Spleen (tissue), 11 donors: ENCODE results near the gene CHRDL2. TPM values are rescaled to one million over a fixed set of nuclear protein-coding genes. Genes with fewer than 3 reads are reported as not detected.

Source experiments
- DNase-seq: peaks from one replicate; pipeline ENCODE4 v3.0.0-alpha.2; 2020
- H3K27ac ChIP-seq, 8 donors: fragments of 200-600 bp; sonication (generic) in 7 of 8; 1 replicate in 4 of 8; 2 replicates in 4 of 8; pipeline versions ENCODE4 v1.5.0 to v1.8.0; 2016 to 2021; ENCODE audit warnings: inconsistent platforms in 4 of 8, mild to moderate bottlenecking in 4 of 8, moderate library complexity in 1 of 8
- H3K27me3 ChIP-seq, 7 donors: fragments of 200-600 bp; sonication (generic) in 6 of 7; replicated peaks in 1 of 7; 1 replicate in 4 of 7; 2 replicates in 3 of 7; pipeline versions ENCODE4 v1.5.0 to v1.8.0; 2016 to 2021; ENCODE audit warnings: inconsistent platforms in 3 of 7, mild to moderate bottlenecking in 1 of 7
- H3K36me3 ChIP-seq, 6 donors: fragments of 200-600 bp; sonication (generic) in 5 of 6; 1 replicate in 4 of 6; 2 replicates in 2 of 6; pipeline versions ENCODE4 v1.5.0 to v1.8.0; 2016 to 2021; ENCODE audit warnings: inconsistent platforms in 2 of 6
- H3K4me1 ChIP-seq, 6 donors: fragments of 200-600 bp; sonication (generic) in 5 of 6; 1 replicate in 3 of 6; 2 replicates in 3 of 6; pipeline versions ENCODE4 v1.5.0 to v1.8.0; 2016 to 2021; ENCODE audit warnings: inconsistent platforms in 3 of 6
- H3K4me3 ChIP-seq, 8 donors: fragments of 200-600 bp; sonication (generic) in 7 of 8; 1 replicate in 4 of 8; 2 replicates in 4 of 8; pipeline versions ENCODE4 v1.5.0 to v1.8.0; 2016 to 2021; ENCODE audit warnings: inconsistent platforms in 4 of 8, mild to moderate bottlenecking in 4 of 8, moderate library complexity in 2 of 8
- H3K9me3 ChIP-seq, 8 donors: fragments of 200-600 bp; sonication (generic) in 7 of 8; 1 replicate in 4 of 8; 2 replicates in 4 of 8; pipeline versions ENCODE4 v1.5.0 to v1.8.0; 2016 to 2021; ENCODE audit warnings: inconsistent platforms in 4 of 8
- POLR2A ChIP-seq, 3 donors: fragments of 450-650 bp; IDR thresholded peaks; one replicate each; pipeline ENCODE4 v1.5.1; 2017; ENCODE audit warnings: antibody characterized with exemption in 3 of 3, mild to moderate bottlenecking in 1 of 3
- POLR2AphosphoS5 ChIP-seq, 3 donors: sonication (generic); formaldehyde crosslinking; IDR thresholded peaks; one replicate each; pipeline ENCODE4 v1.5.1; 2017; ENCODE audit warnings: antibody characterized with exemption in 3 of 3
- WGBS, 5 donors: extraction: QIAGEN DNeasy Blood & Tissue Kit in 3 of 5; methylation state at CpG; one replicate each; pipeline versions ENCODE4 v1.1.5 to v1.1.7; 2013 to 2018; 5-methylcytosine and 5-hydroxymethylcytosine counted together
- intact Hi-C: fragments of 100-400 bp; cut with DNase I; formaldehyde crosslinking; loops from one replicate; pipeline ENCODE4 v1.15.0; 2023; ENCODE audit warnings: low total_unique reads
- polyA plus RNA-seq, 3 donors: library from polyadenylated mRNA; stranded (reverse); fragments of 200-250 nt; gene quantifications; one replicate each; pipeline ENCODE4 v1.2.1, GENCODE V29; 2013
- total RNA-seq, 7 donors: library from RNA; depleted of rRNA in 3 of 7; stranded (reverse); fragments of >200 nt in 3 of 7; fragmentation: NEBNext Ultra II Directional in 4 of 7; extraction: Animal tissue kit (Norgen Biotek cat#: 25700) in 4 of 7; gene quantifications; one replicate each; pipeline versions ENCODE4 v1.1.0 to v1.2.1, GENCODE V29; 2016 to 2021
- TF ChIP-seq, protein P1 (sequence below), 11 experiments: fragments of 200-600 bp in 7 of 11; fragments of 450-650 bp in 4 of 11; sonication (generic) in 4 of 11; IDR thresholded peaks in 8 of 11; conservative IDR thresholded peaks in 3 of 11; 1 replicate in 7 of 11; 2 replicates in 4 of 11; pipeline versions ENCODE4 v1.4.0 to v1.8.0; 2016 to 2021; ENCODE audit warnings: antibody characterized with exemption in 11 of 11, inconsistent platforms in 4 of 11, mild to moderate bottlenecking in 1 of 11
- donor health status: healthy with polysubstance abuse.
- donor health status: DM: no; HTN: no; CAD: no; lungs with moderate emphysema.
- donor health status: DM: no; HTN: no; CAD: no.
- donor health status: Bipolar disorder and iron deficiency.
- donor health status: healthy.
- donor health status: DM: no; HTN: no; CAD: no.
- donor health status: DM: yes; HTN: yes; CAD: no.

CHRDL2 gene
- total and polyA plus RNA-seq, 10 donors = 0.24 to 2.2 (median 1.5) TPM; not detected in 5

DNA sequence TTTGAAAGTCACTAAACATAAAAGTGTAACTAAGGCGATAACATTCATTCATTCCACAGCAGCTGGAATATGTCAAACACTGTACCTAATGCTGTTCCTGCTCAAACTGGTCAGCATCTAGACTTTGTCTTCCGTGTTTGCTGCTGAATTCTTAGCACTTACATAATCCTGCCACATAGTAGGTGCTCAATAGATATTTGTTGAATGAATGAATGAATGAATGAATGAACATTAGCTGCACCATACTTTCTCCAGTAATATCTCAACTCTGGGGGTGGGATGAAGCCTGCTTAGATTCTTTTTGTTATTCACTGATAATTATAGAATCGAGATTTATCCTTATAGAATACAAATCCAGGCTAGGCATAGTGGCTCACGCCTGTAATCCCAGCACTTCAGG, 10.8 kb upstream of the CHRDL2 start:
- Histone ChIP-seq H3K4me3 (no peak overlapping the region), H3K9me3 (no peaks in the 10 kb centered on the region)
- intact Hi-C loops = no loop called here

DNA sequence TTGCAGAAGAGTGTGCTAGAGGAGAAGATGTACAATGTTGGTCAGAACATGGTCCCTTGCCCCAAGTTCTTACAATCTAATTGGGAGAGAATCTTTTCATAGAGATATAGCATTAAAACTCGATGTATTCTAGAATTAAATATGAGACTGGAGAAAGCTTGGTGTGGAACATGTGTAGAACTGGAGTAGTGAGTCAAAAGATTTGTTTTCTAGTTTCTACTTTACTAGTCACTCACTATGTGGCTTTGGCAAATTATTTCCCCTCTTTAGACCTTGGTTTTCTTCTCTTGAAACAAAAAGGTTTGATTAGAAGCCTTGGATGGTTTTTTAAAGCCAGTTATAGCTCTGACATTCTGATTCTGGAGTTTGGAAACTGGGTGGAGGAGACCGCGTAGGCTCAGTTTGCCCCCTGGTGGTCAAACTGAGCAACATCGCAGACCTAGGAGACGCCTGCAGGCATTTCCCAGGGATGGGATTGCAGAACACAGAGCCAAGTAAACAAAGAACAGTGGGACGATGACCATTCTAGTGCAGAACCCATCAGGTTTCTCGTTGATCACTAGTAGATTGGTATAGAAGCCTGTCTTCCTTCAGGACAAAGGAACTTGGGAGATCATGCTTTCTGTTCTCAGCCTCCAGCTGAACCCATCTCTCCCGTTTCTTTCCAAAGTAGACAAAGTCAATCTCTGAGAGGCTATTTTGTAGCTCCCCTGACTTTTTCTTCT, 8.5 kb upstream of the CHRDL2 start:
- Histone ChIP-seq H3K27ac (no peak overlapping the region), H3K27me3 (peaks cover 0 to 25% (median 0%) of the 10 kb centered on the region in 7 donors), H3K4me3 (no peak overlapping the region), H3K36me3 (no peaks in the 10 kb centered on the region), H3K4me1 (peaks cover 0 to 7% (median 2%) of the 10 kb centered on the region in 6 donors), H3K9me3 (no peaks in the 10 kb centered on the region)
- intact Hi-C loops = no loop called here
- 19 to 26% (median 23%) methylated on average over 8 of the region's 8 CpGs for WGBS, 5 donors
- DNase-seq = no peak
- TF ChIP-seq, protein P1, sequence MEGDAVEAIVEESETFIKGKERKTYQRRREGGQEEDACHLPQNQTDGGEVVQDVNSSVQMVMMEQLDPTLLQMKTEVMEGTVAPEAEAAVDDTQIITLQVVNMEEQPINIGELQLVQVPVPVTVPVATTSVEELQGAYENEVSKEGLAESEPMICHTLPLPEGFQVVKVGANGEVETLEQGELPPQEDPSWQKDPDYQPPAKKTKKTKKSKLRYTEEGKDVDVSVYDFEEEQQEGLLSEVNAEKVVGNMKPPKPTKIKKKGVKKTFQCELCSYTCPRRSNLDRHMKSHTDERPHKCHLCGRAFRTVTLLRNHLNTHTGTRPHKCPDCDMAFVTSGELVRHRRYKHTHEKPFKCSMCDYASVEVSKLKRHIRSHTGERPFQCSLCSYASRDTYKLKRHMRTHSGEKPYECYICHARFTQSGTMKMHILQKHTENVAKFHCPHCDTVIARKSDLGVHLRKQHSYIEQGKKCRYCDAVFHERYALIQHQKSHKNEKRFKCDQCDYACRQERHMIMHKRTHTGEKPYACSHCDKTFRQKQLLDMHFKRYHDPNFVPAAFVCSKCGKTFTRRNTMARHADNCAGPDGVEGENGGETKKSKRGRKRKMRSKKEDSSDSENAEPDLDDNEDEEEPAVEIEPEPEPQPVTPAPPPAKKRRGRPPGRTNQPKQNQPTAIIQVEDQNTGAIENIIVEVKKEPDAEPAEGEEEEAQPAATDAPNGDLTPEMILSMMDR (IDR thresholded peaks at IDR 0.05 in 8 of 11, conservative IDR thresholded peaks at IDR 0.05 in 3 of 11) = peak; percentile 56 to 94 (median 89)
- TF ChIP-seq POLR2AphosphoS5 (IDR thresholded peaks at IDR 0.05) (peak in 1 of 3 donors; percentile 22), POLR2A (IDR thresholded peaks at IDR 0.05) (no peak)

More for the DNA sequence above, 10.8 kb upstream of the CHRDL2 start:
- 87 to 95% (median 90%) methylated on average over 4 of the region's 4 CpGs for WGBS, 5 donors
- TF ChIP-seq POLR2A (IDR thresholded peaks at IDR 0.05) = no peak
- TF ChIP-seq POLR2AphosphoS5 (IDR thresholded peaks at IDR 0.05) = no peak
- TF ChIP-seq, protein P1 (IDR thresholded peaks at IDR 0.05 in 8 of 11, conservative IDR thresholded peaks at IDR 0.05 in 3 of 11) = no peak
- no peak for DNase-seq
- no peak overlapping the region for H3K27ac ChIP-seq
- H3K27me3 ChIP-seq = peaks cover 0 to 13% (median 0%) of the 10 kb centered on the region in 7 donors
- H3K4me1 ChIP-seq = peaks cover 0 to 7% (median 2%) of the 10 kb centered on the region in 6 donors
- no peaks in the 10 kb centered on the region for H3K36me3 ChIP-seq

DNA sequence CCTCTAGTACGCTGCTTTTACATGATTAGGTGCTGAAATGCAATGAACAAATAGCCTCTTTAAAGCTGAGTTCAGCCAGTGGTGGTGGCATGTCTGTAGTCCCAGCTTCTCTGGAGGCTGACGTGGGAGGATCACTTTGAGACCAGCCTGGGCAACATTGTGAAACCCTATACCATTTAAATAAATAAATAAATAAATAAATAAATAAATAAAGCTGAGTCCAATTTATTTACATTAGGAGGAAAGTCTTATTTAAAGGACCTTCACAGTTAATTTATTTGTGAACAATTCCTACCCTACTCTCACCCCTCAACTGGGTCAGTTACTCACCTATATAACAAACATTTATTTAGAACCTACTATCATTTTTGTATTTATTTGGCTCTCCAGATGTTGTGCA, 4.8 kb upstream of the CHRDL2 start:
- intact Hi-C loops = no loop called here
- Histone ChIP-seq H3K4me1 (peaks cover 0 to 16% (median 10%) of the 10 kb centered on the region in 6 donors), H3K9me3 (no peaks in the 10 kb centered on the region), H3K4me3 (no peak overlapping the region), H3K27me3 (peaks cover 3 to 58% (median 23%) of the 10 kb centered on the region in 7 donors), H3K27ac (no peak overlapping the region), H3K36me3 (no peaks in the 10 kb centered on the region)
- 85 to 94% (median 87%) methylated on average over 2 of the region's 2 CpGs for WGBS, 5 donors
- TF ChIP-seq POLR2AphosphoS5 (IDR thresholded peaks at IDR 0.05) = no peak
- TF ChIP-seq, protein P1 (IDR thresholded peaks at IDR 0.05 in 8 of 11, conservative IDR thresholded peaks at IDR 0.05 in 3 of 11) = no peak
- no peak for TF ChIP-seq POLR2A (IDR thresholded peaks at IDR 0.05)
- no peak for DNase-seq

DNA sequence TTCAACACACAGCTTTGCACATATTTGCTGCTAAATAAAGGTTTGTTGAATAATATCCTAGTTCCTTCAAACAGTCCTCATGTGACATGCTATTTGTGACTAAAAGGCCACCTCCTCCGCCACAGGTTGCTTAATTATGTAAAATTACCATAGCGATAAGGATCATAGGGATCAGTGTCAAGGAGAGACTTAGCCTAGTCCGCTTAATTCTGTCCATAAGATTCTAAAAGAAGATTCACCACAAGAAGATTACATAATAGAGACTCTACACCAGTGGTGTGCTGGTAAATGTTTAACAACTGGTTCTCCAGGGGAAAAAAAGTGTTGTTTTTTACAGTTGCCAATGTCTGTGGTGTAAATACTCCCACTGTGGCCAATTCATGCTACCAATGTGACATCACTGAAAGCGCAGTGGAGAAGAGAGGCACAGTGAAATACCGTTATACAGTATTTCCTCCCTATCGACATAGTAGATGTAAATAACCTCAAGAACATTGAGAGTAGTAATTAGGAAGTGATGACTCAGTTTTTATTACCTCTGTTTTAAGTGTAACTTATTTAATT, 4.2 kb upstream of the CHRDL2 start:
- intact Hi-C loops = no loop called here
- WGBS, 5 donors = 75 to 83% (median 76%) methylated on average over 6 of the region's 6 CpGs
- Histone ChIP-seq H3K9me3 (no peaks in the 10 kb centered on the region), H3K27ac (no peak overlapping the region), H3K4me3 (no peak overlapping the region), H3K4me1 (peaks cover 0 to 20% (median 12%) of the 10 kb centered on the region in 6 donors), H3K27me3 (peaks cover 3 to 64% (median 29%) of the 10 kb centered on the region in 7 donors), H3K36me3 (no peaks in the 10 kb centered on the region)
- no peak for DNase-seq
- TF ChIP-seq, protein P1 (IDR thresholded peaks at IDR 0.05 in 8 of 11, conservative IDR thresholded peaks at IDR 0.05 in 3 of 11) = no peak
- TF ChIP-seq POLR2AphosphoS5 (IDR thresholded peaks at IDR 0.05) (no peak), POLR2A (IDR thresholded peaks at IDR 0.05) (no peak)
